Loucy (cell line): ENCODE data around the gene TICAM2.

Source experiments
- EZH2phosphoT487 ChIP-seq: fragments of 200-600 bp; IDR thresholded peaks from 2 replicates; pipeline ENCODE4 v1.6.1; 2018; ENCODE audit warnings: antibody characterized with exemption, mild to moderate bottlenecking, moderate library complexity, borderline replicate concordance
- TF ChIP-seq, protein P1 (sequence below): fragments of 200-600 bp; sonication (generic); conservative IDR thresholded peaks from 2 replicates; pipeline ENCODE4 v1.5.1; 2014; ENCODE audit warnings: mild to moderate bottlenecking, antibody characterized with exemption, low read length

DNA sequence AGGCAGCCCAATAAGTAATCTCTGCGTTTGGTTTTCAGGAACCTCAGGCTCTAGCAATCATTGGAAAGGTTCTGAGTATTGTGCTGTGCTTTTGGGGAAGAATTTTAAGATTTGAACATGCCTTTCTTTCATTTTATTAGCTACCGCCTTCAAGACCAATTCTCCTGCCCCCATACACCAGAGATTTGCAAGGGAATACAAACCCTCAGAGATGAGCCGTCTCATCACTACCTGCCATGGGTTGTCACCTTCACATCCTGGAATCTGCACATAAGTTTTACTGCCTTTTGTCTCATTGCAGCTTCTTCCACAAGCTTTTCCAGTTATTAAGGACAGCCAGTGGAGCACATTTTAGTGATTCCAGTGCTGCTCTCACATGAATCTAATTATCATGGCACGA, 35.2 kb upstream of the TICAM2 start:
- TF ChIP-seq, protein P1, sequence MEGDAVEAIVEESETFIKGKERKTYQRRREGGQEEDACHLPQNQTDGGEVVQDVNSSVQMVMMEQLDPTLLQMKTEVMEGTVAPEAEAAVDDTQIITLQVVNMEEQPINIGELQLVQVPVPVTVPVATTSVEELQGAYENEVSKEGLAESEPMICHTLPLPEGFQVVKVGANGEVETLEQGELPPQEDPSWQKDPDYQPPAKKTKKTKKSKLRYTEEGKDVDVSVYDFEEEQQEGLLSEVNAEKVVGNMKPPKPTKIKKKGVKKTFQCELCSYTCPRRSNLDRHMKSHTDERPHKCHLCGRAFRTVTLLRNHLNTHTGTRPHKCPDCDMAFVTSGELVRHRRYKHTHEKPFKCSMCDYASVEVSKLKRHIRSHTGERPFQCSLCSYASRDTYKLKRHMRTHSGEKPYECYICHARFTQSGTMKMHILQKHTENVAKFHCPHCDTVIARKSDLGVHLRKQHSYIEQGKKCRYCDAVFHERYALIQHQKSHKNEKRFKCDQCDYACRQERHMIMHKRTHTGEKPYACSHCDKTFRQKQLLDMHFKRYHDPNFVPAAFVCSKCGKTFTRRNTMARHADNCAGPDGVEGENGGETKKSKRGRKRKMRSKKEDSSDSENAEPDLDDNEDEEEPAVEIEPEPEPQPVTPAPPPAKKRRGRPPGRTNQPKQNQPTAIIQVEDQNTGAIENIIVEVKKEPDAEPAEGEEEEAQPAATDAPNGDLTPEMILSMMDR, result no peak
- TF ChIP-seq EZH2phosphoT487, result no peak
